CD4-positive, alpha-beta T cell (primary cell): ENCODE data around the gene RIOX2. TPM values are rescaled to one million over a fixed set of nuclear protein-coding genes. Genes with fewer than 3 reads are reported as not detected.
A peak's percentile ranks its signal among the peaks of the same experiment; 100 is the strongest.

ENCODE experiments used
- ATAC-seq: fragments of 200-7000 bp; cut with Tn5 transposase; one replicate; pipeline ENCODE4 v1.10.0; 2022; ENCODE audit warnings: mild to moderate bottlenecking; ENCODE audit not compliant: poor library complexity
- CTCF ChIA-PET: fragments of 350-600 bp; sonication (Branson Sonifier 250); formaldehyde crosslinking; loops from one replicate; lab custom pipeline; 2021; ENCODE audit warnings: antibody characterized with exemption, inconsistent platforms; lab: Charles Lee
- POLR2A ChIA-PET: fragments of 350-600 bp; sonication (Branson Sonifier 250); formaldehyde crosslinking; loops from one replicate; lab custom pipeline; 2021; ENCODE audit warnings: antibody characterized with exemption, inconsistent platforms; lab: Charles Lee
- DNase-seq, 14 experiments: peaks; one replicate each; pipeline ENCODE4 v3.0.0-alpha.2; 2013 to 2020; ENCODE audit warnings: mixed read lengths in 2 of 14
- H3K27ac ChIP-seq, 2 donors: one replicate each; pipeline versions ENCODE4 v1.5.1 to v1.7.0; 2013; ENCODE audit warnings: low read length in 2 of 2, low read depth in 1 of 2, mild to moderate bottlenecking in 1 of 2
- H3K27me3 ChIP-seq, 2 experiments: 1 replicate in 1 of 2; 2 replicates in 1 of 2; pipeline versions ENCODE4 v1.6.1 to v1.7.0; 2013; ENCODE audit warnings: low read length in 2 of 2, control low read depth in 1 of 2, mild to moderate bottlenecking in 1 of 2, moderate library complexity in 1 of 2; ENCODE audit not compliant: insufficient read depth in 2 of 2, control insufficient read depth in 1 of 2
- H3K36me3 ChIP-seq: one replicate; pipeline ENCODE4 v1.6.1; 2013; ENCODE audit warnings: low read length, control low read depth; ENCODE audit not compliant: insufficient read depth
- H3K4me1 ChIP-seq: one replicate; pipeline ENCODE4 v1.6.1; 2013; ENCODE audit warnings: low read length, control low read depth; ENCODE audit not compliant: insufficient read depth
- H3K4me3 ChIP-seq: one replicate; pipeline ENCODE4 v1.5.1; 2013; ENCODE audit warnings: mild to moderate bottlenecking, low read length, moderate library complexity
- H3K9me3 ChIP-seq, 2 experiments: 1 replicate in 1 of 2; 2 replicates in 1 of 2; pipeline versions ENCODE4 v1.6.1 to v1.7.0; 2013; ENCODE audit warnings: low read length in 2 of 2, mild to moderate bottlenecking in 2 of 2, control low read depth in 1 of 2, moderate library complexity in 1 of 2; ENCODE audit not compliant: control insufficient read depth in 1 of 2, insufficient read depth in 1 of 2
- H3K27ac Mint-ChIP-seq: one replicate; pipeline ENCODE4 v1.8.0; 2020; ENCODE audit warnings: mixed read lengths
- H3K27me3 Mint-ChIP-seq: one replicate; pipeline ENCODE4 v1.8.0; 2021; ENCODE audit warnings: mixed read lengths
- H3K36me3 Mint-ChIP-seq: one replicate; pipeline ENCODE4 v1.8.0; 2021; ENCODE audit warnings: low read depth, mixed read lengths
- H3K4me1 Mint-ChIP-seq: one replicate; pipeline ENCODE4 v1.8.0; 2021; ENCODE audit warnings: low read depth, mixed read lengths
- H3K4me3 Mint-ChIP-seq: one replicate; pipeline ENCODE4 v1.8.0; 2020; ENCODE audit warnings: mild to moderate bottlenecking, mixed read lengths
- H3K9me3 Mint-ChIP-seq: one replicate; pipeline ENCODE4 v1.8.0; 2020; ENCODE audit warnings: mixed read lengths
- intact Hi-C, 2 experiments: fragments of 100-400 bp; cut with DNase I in 1 of 2; cut with micrococcal nuclease in 1 of 2; formaldehyde crosslinking; loops; one replicate each; pipeline versions ENCODE4 v1.15.1 to v1.9.0; 2023 to 2025; cut with DNase I, micrococcal nuclease
- total RNA-seq, 174 experiments: library from RNA in 2 of 174; stranded (reverse) in 2 of 174; gene quantifications; one replicate each; pipeline ENCODE4 v1.2.3 and lab custom pipeline; 2021 to 2026
- TF ChIP-seq, protein P1 (sequence below): fragments of 200-600 bp; IDR thresholded peaks from one replicate; pipeline ENCODE4 v1.8.0; 2022; ENCODE audit warnings: antibody characterized with exemption, mild to moderate bottlenecking

Gene RIOX2
- total RNA-seq, 2 experiments from 2014 or later, result 13.1 to 13.5 TPM

DNA sequence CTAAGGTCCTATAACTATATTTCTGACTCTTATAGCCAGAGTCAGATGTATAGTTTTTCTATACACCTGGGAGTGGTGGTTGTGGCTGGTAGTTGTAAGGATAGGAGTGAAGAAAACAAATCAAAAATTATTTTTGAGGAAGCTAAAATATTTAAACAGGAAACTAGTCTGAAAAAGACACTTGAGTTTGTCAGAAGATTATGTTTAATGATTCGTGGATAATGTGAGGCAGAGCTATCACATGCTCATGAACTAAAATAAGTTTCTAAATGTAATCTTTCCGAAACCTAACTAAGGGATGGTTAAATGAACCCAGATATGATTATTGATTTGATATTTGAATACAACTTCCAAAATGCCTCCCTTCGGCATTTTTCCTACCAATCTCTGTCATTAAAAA lies 32.5 kb upstream of the RIOX2 start:
- H3K27ac Mint-ChIP-seq, result no peak overlapping the region
- Histone ChIP-seq H3K27me3 (no peaks in the 10 kb centered on the region), H3K9me3 (no peaks in the 10 kb centered on the region), H3K27ac (no peak overlapping the region), H3K36me3 (no peaks in the 10 kb centered on the region), H3K4me1 (peaks cover 19% of the 10 kb centered on the region), H3K4me3 (no peak overlapping the region)
- ChIA-PET POLR2A (no interaction called here), CTCF (no interaction called here)
- H3K36me3 Mint-ChIP-seq, result no peaks in the 10 kb centered on the region
- no peaks in the 10 kb centered on the region for H3K27me3 Mint-ChIP-seq
- TF ChIP-seq, protein P1, sequence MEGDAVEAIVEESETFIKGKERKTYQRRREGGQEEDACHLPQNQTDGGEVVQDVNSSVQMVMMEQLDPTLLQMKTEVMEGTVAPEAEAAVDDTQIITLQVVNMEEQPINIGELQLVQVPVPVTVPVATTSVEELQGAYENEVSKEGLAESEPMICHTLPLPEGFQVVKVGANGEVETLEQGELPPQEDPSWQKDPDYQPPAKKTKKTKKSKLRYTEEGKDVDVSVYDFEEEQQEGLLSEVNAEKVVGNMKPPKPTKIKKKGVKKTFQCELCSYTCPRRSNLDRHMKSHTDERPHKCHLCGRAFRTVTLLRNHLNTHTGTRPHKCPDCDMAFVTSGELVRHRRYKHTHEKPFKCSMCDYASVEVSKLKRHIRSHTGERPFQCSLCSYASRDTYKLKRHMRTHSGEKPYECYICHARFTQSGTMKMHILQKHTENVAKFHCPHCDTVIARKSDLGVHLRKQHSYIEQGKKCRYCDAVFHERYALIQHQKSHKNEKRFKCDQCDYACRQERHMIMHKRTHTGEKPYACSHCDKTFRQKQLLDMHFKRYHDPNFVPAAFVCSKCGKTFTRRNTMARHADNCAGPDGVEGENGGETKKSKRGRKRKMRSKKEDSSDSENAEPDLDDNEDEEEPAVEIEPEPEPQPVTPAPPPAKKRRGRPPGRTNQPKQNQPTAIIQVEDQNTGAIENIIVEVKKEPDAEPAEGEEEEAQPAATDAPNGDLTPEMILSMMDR, result no peak
- DNase-seq (no peak), ATAC-seq (no peak)
- H3K4me3 Mint-ChIP-seq, result no peak overlapping the region
- intact Hi-C loops, result loop anchor here in 1 of 2 experiments (5.0 kb wide), 1 partner anchor 187 kb away; no protein-coding TSS in a partner anchor
- peaks cover 44% of the 10 kb centered on the region for H3K4me1 Mint-ChIP-seq
- H3K9me3 Mint-ChIP-seq, result no peaks in the 10 kb centered on the region

DNA sequence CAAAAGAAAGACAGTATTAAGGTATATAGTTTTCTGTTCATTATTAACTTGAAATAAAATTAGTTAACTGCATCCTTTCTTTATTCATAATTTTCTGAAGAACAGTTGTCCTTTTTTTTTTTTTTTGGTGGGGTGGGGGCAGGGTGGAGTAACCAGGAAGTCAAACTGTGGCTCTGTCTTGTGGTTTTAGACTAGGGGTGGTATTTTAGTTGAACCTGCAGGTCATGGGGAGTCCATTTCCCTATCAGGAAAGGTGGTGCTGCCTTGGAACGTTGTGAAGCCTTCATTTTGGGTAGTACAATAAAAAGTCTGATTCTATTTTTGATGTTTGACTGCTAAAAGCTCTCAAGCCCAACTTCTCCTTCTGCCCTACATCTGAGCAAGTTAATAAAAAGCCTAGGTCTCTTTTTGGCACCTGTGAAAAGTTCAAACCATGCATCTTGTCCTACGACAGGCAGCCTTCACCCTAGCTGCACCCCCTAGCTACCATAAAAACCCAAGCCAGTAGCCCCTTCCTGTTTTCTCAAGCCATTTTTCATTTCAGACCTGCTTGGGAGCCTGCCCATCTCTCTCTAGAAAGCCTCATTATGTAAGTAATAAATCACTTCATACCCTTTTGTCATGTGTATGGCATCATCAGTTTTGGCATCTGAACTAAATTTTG lies 31.2 kb upstream of the RIOX2 start:
- CTCF ChIA-PET, result no interaction called here
- Mint-ChIP-seq H3K4me3 (peak overlapping the region; percentile 4), H3K9me3 (no peaks in the 10 kb centered on the region), H3K36me3 (no peaks in the 10 kb centered on the region), H3K27ac (no peak overlapping the region), H3K4me1 (peaks cover 36% of the 10 kb centered on the region), H3K27me3 (no peaks in the 10 kb centered on the region)
- TF ChIP-seq, protein P1, result no peak
- DNase-seq (peak in 3 of 14 experiments; percentile 23 to 62 (median 26)), ATAC-seq (peak; percentile 59)
- Histone ChIP-seq H3K27ac (no peak overlapping the region), H3K4me1 (peaks cover 19% of the 10 kb centered on the region), H3K36me3 (no peaks in the 10 kb centered on the region), H3K4me3 (no peak overlapping the region), H3K9me3 (no peaks in the 10 kb centered on the region), H3K27me3 (no peaks in the 10 kb centered on the region)
- intact Hi-C loops, result loop anchor here in 1 of 2 experiments (5.0 kb wide), 1 partner anchor 186 kb away; no protein-coding TSS in a partner anchor
- POLR2A ChIA-PET, result interaction anchor here (0.7 to 1.4 kb wide), 3 partner anchors 9 to 182 kb away, joined by 3 to 5 read pairs (median 4); partner anchors contain the start of gene CRYBG3

DNA sequence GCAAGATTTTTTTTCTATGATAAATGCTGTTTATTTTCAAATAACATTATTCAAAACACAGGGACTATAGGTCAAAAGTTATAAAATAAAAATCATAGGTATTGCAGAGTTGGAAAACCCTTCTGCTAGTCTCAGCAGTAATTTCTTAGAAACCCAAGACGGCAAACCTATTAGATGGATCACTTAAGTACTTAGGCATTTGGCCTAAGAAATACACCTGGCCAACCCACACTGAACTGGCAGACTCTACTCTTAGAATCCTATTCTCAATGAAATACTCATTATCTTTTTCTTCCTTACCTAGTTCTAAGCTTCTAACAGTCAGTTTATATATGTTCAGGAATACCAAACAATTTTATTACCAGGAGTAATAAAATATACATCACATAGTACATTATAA lies 30.5 kb upstream of the RIOX2 start:
- Mint-ChIP-seq H3K4me1 (peaks cover 35% of the 10 kb centered on the region), H3K27me3 (no peaks in the 10 kb centered on the region), H3K36me3 (no peaks in the 10 kb centered on the region), H3K27ac (no peak overlapping the region), H3K4me3 (no peak overlapping the region), H3K9me3 (no peaks in the 10 kb centered on the region)
- no peak for DNase-seq
- TF ChIP-seq, protein P1, result no peak
- no peak overlapping the region for H3K27ac ChIP-seq
- CTCF ChIA-PET, result no interaction called here
- H3K36me3 ChIP-seq, result no peaks in the 10 kb centered on the region
- ATAC-seq, result no peak
- POLR2A ChIA-PET, result interaction anchor here (1.2 to 1.4 kb wide), 2 partner anchors 9 to 181 kb away, joined by 3 to 4 read pairs; partner anchors contain the start of gene CRYBG3
- peaks cover 19% of the 10 kb centered on the region for H3K4me1 ChIP-seq
- H3K4me3 ChIP-seq, result no peak overlapping the region
- no peaks in the 10 kb centered on the region for H3K9me3 ChIP-seq
- intact Hi-C loops, result loop anchor here in 1 of 2 experiments (5.0 kb wide), 1 partner anchor 185 kb away; no protein-coding TSS in a partner anchor
- H3K27me3 ChIP-seq, result no peaks in the 10 kb centered on the region
